RPMI7951 (cell line): ENCODE measurements around the gene MORC2. TPM values are rescaled to one million over a fixed set of nuclear protein-coding genes. Genes with fewer than 3 reads are reported as not detected.

ENCODE experiments used
- DNase-seq: peaks from one replicate; pipeline ENCODE4 v3.0.0-alpha.2; 2012; ENCODE audit warnings: low read depth
- total RNA-seq: library from RNA; depleted of rRNA; stranded (reverse); fragments of >200 nt; shearing (Covaris generic); gene quantifications from 2 replicates; pipeline ENCODE4 v1.2.3, GENCODE V29; 2014

The MORC2 gene
- total RNA-seq, 1 experiment from 2014 or later = 8.8 TPM

GRCh38 chr22:30889268-30889995, 79.1 kb downstream of the MORC2 start:
- no peak for DNase-seq

GRCh38 chr22:30887861-30888260, 80.7 kb downstream of the MORC2 start:
- no peak for DNase-seq

GRCh38 chr22:30887453-30887852, 81.1 kb downstream of the MORC2 start:
- DNase-seq = no peak

- no peak for DNase-seq
Observed at GRCh38 chr22:30885591-30885990, 83.0 kb downstream of the MORC2 start.

- DNase-seq = no peak
Observed at GRCh38 chr22:30885001-30885366, 83.6 kb downstream of the MORC2 start.

GRCh38 chr22:30884211-30885000, 84.2 kb downstream of the MORC2 start:
- DNase-seq = no peak

- DNase-seq = no peak
Observed at GRCh38 chr22:30883586-30884145, 84.9 kb downstream of the MORC2 start.

GRCh38 chr22:30882974-30883533, 85.5 kb downstream of the MORC2 start:
- DNase-seq = no peak

GRCh38 chr22:30882184-30882717, 86.3 kb downstream of the MORC2 start:
- DNase-seq = no peak

GRCh38 chr22:30881361-30882183, 87.0 kb downstream of the MORC2 start:
- DNase-seq = peak; percentile 34

GRCh38 chr22:30880847-30881246, 87.7 kb downstream of the MORC2 start:
- DNase-seq = no peak

GRCh38 chr22:30880181-30880601, 88.4 kb downstream of the MORC2 start:
- no peak for DNase-seq

GRCh38 chr22:30879415-30879797, 89.2 kb downstream of the MORC2 start:
- no peak for DNase-seq

- DNase-seq = peak; percentile 73
Observed at GRCh38 chr22:30878516-30879414, 89.8 kb downstream of the MORC2 start.

GRCh38 chr22:30877662-30878515, 90.7 kb downstream of the MORC2 start:
- DNase-seq = peak; percentile 9

GRCh38 chr22:30876915-30877553, 91.5 kb downstream of the MORC2 start:
- DNase-seq = no peak

- DNase-seq = no peak
Observed at GRCh38 chr22:30876221-30876751, 92.3 kb downstream of the MORC2 start.

- DNase-seq = no peak
Observed at GRCh38 chr22:30875481-30876215, 92.9 kb downstream of the MORC2 start.
